ENCODE results near the gene DCC. TPM values are rescaled to one million over a fixed set of nuclear protein-coding genes. Genes with fewer than 3 reads are reported as not detected.

DCC gene
- total and polyA plus RNA-seq, 2 of the 8 experiments (the other 6 are each of a cell fraction or from before 2014, with no cell fraction given), result 0.14 to 1.4 TPM

- TF ChIP-seq NANOG (IDR thresholded peaks at IDR 0.05; ENCODE audit: insufficient read depth, low read depth, low read length, poor library complexity, severe bottlenecking), result no peak
- no peak for TF ChIP-seq MAFK (IDR thresholded peaks at IDR 0.05; ENCODE audit: low read depth, low read length)
- TF ChIP-seq YY1 (IDR thresholded peaks at IDR 0.05; ENCODE audit: low read depth, low read length), result no peak
- TF ChIP-seq PHF8 (conservative IDR thresholded peaks at IDR 0.05; ENCODE audit: low read depth, low read length), result no peak
- no peak for TF ChIP-seq FOSL1 (IDR thresholded peaks at IDR 0.05; ENCODE audit: insufficient read depth, low read depth, low read length)
- TF ChIP-seq BACH1 (IDR thresholded peaks at IDR 0.05; ENCODE audit: low read length), result no peak
- no peak for TF ChIP-seq RAD21 (IDR thresholded peaks at IDR 0.05 in 1 of 2, conservative IDR thresholded peaks at IDR 0.05 in 1 of 2; ENCODE audit: low read depth in 2 of 2, low read length in 2 of 2)
Measured at GRCh38 chr18:53442415-53442783, 1102.4 kb downstream of the DCC start (continued).

Measured in H1 (cell line).